A549 treated with AZD9567 at 1 μM for 4 hours (cell line): Measurements from ENCODE around the gene CCDC184. TPM values are rescaled to one million over a fixed set of nuclear protein-coding genes. Genes with fewer than 3 reads are reported as not detected.

Experiments used
- total RNA-seq: library from RNA; stranded (reverse); fragments of 200-300 nt; extraction: Qiagen RNA extraction; gene quantifications from 5 replicates; pipeline ENCODE4 v1.2.3, GENCODE V29; 2022; ENCODE audit not compliant: insufficient read depth

The CCDC184 gene
- 2.2 to 3.2 TPM (median 2.8 TPM) in 5 replicates for total RNA-seq

GRCh38 chr12:48183091-48183875 is at the start of gene CCDC184:
Gene CCDC184, plus strand, starts transcription at chr12:48183644. Its CDS starts 479 bp downstream, at chr12:48184123.

GRCh38 chr12:48157018-48157888 is 26.2 kb upstream of the CCDC184 start, which contains the start of gene ASB8:
Gene ASB8, minus strand, starts transcription at chr12:48157515. Its CDS starts 4,019 bp downstream, at chr12:48153496.

DNA sequence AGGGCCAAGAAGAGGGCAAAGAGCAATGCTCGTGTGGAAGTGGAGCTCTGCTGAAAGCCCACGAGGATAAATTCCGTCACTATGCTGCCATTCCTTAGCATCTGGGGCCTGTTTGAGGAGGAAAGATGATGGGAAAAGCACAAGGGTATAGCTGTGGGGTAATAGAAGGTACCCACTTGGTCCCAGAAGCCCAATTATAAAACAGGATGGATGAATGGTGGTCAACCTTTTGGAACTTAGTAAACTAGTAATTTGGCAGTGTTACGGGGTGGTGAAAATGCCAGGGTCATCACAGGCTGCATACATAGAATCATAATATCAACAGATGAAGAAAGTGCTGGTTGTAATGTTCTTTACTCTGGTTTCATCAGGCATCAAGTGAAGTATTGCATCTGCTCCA is 19.7 kb downstream of the CCDC184 start, which contains the start of gene OR10AD1:
TSS of gene OR10AD1 (minus strand) at position 101 of the 400 bp plus-strand sequence. CDS start at position 101, 0 bp downstream.

Other genes with a start within 250 kb of the CCDC184 start
- 120 to 193 TPM (median 124 TPM) in 5 replicates for gene TMEM106C, start 220.0 kb upstream of the CCDC184 start, total RNA-seq
- gene COL2A1, start 179.2 kb upstream of the CCDC184 start, total RNA-seq = 0.05 to 0.25 TPM (median 0.09 TPM) in 4 of 5 replicates, not detected in the other
- 9.4 to 15.8 TPM (median 10.5 TPM) in 5 replicates for gene SENP1, start 77.6 kb upstream of the CCDC184 start, total RNA-seq
- 24.5 to 30.7 TPM (median 26.6 TPM) in 5 replicates for gene PFKM, start 64.3 kb upstream of the CCDC184 start, total RNA-seq
- 11.2 to 16.8 TPM (median 12.4 TPM) in 5 replicates for gene ASB8, start 26.1 kb upstream of the CCDC184 start, total RNA-seq
- gene OR10AD1, start 19.6 kb downstream of the CCDC184 start, total RNA-seq = not detected in 5 replicates
- gene ZNF641, start 167.3 kb downstream of the CCDC184 start, total RNA-seq = 4.2 to 5.5 TPM (median 5.4 TPM) in 5 replicates